ENCODE data around the gene ABCG2.

Gene ABCG2

GRCh38 chr4:88177983-88178625 is 19.7 kb upstream of the ABCG2 start:
- H3K4me1 Mint-ChIP-seq, result no peaks in the 10 kb centered on the region
- no peak overlapping the region for H3K4me3 Mint-ChIP-seq
- H3K27ac Mint-ChIP-seq, result no peak overlapping the region
- H3K27me3 Mint-ChIP-seq (ENCODE audit: low read depth), result no peaks in the 10 kb centered on the region
- no peaks in the 10 kb centered on the region for H3K36me3 Mint-ChIP-seq (ENCODE audit: low read depth)
- H3K9me3 Mint-ChIP-seq, result peaks cover 20% of the 10 kb centered on the region
- no peak for TF ChIP-seq CTCF (IDR thresholded peaks at IDR 0.05; ENCODE audit: unreplicated experiment in 3 of 3)

- Mint-ChIP-seq H3K27ac (no peak overlapping the region), H3K27me3 (ENCODE audit: low read depth) (no peaks in the 10 kb centered on the region), H3K9me3 (peaks cover 2% of the 10 kb centered on the region), H3K36me3 (ENCODE audit: low read depth) (no peaks in the 10 kb centered on the region), H3K4me1 (no peaks in the 10 kb centered on the region), H3K4me3 (no peak overlapping the region)
- no peak for TF ChIP-seq CTCF (IDR thresholded peaks at IDR 0.05; ENCODE audit: unreplicated experiment in 3 of 3)
Observed at GRCh38 chr4:88172987-88173386, 14.5 kb upstream of the ABCG2 start.

- Mint-ChIP-seq H3K9me3 (no peaks in the 10 kb centered on the region), H3K36me3 (ENCODE audit: low read depth) (no peaks in the 10 kb centered on the region)
Observed at GRCh38 chr4:88171206-88171605, 12.8 kb upstream of the ABCG2 start.

GRCh38 chr4:88169298-88169697 is 10.9 kb upstream of the ABCG2 start:
- Mint-ChIP-seq H3K9me3 (peaks cover 4% of the 10 kb centered on the region), H3K27ac (no peak overlapping the region), H3K4me1 (no peaks in the 10 kb centered on the region), H3K27me3 (ENCODE audit: low read depth) (no peaks in the 10 kb centered on the region), H3K4me3 (no peak overlapping the region), H3K36me3 (ENCODE audit: low read depth) (no peaks in the 10 kb centered on the region)
- no peak for TF ChIP-seq CTCF (IDR thresholded peaks at IDR 0.05; ENCODE audit: unreplicated experiment in 3 of 3)

More at GRCh38 chr4:88171206-88171605, 12.8 kb upstream of the ABCG2 start:
- no peak for TF ChIP-seq CTCF (IDR thresholded peaks at IDR 0.05; ENCODE audit: unreplicated experiment in 3 of 3)
- no peak overlapping the region for H3K4me3 Mint-ChIP-seq
- H3K4me1 Mint-ChIP-seq, result no peaks in the 10 kb centered on the region
- H3K27me3 Mint-ChIP-seq (ENCODE audit: low read depth), result no peaks in the 10 kb centered on the region
- no peak overlapping the region for H3K27ac Mint-ChIP-seq

- peaks cover 9% of the 10 kb centered on the region for H3K4me1 Mint-ChIP-seq
- no peak overlapping the region for H3K27ac Mint-ChIP-seq
- H3K36me3 Mint-ChIP-seq (ENCODE audit: low read depth), result no peaks in the 10 kb centered on the region
- no peaks in the 10 kb centered on the region for H3K27me3 Mint-ChIP-seq (ENCODE audit: low read depth)
- H3K4me3 Mint-ChIP-seq, result no peak overlapping the region
- H3K9me3 Mint-ChIP-seq, result peaks cover 10% of the 10 kb centered on the region
- TF ChIP-seq CTCF (IDR thresholded peaks at IDR 0.05; ENCODE audit: unreplicated experiment in 3 of 3), result no peak
Observed at GRCh38 chr4:88166608-88167007, 8.2 kb upstream of the ABCG2 start.

- Mint-ChIP-seq H3K27me3 (ENCODE audit: low read depth) (peaks cover 8% of the 10 kb centered on the region), H3K36me3 (ENCODE audit: low read depth) (no peaks in the 10 kb centered on the region), H3K4me3 (no peak overlapping the region), H3K9me3 (peaks cover 10% of the 10 kb centered on the region), H3K4me1 (peaks cover 9% of the 10 kb centered on the region), H3K27ac (peak overlapping the region in 1 of 3 experiments; percentile 63)
- TF ChIP-seq CTCF (IDR thresholded peaks at IDR 0.05; ENCODE audit: unreplicated experiment in 3 of 3), result no peak
Observed at GRCh38 chr4:88163336-88163735, 4.9 kb upstream of the ABCG2 start.

Measured in nephron (organoid).